ENCODE data around the gene UTP4.

GRCh38 chr16:69131839-69132423 lies 518 bp upstream of the UTP4 start:
- TF ChIP-seq POLR2A (IDR thresholded peaks at IDR 0.05; ENCODE audit: low read length) (no peak), GATA1 (IDR thresholded peaks at IDR 0.05; ENCODE audit: low read depth, low read length) (no peak)

Data from erythroblast (primary cell).